Measurements from ENCODE around the gene PIEZO1.

The PIEZO1 gene

DNA sequence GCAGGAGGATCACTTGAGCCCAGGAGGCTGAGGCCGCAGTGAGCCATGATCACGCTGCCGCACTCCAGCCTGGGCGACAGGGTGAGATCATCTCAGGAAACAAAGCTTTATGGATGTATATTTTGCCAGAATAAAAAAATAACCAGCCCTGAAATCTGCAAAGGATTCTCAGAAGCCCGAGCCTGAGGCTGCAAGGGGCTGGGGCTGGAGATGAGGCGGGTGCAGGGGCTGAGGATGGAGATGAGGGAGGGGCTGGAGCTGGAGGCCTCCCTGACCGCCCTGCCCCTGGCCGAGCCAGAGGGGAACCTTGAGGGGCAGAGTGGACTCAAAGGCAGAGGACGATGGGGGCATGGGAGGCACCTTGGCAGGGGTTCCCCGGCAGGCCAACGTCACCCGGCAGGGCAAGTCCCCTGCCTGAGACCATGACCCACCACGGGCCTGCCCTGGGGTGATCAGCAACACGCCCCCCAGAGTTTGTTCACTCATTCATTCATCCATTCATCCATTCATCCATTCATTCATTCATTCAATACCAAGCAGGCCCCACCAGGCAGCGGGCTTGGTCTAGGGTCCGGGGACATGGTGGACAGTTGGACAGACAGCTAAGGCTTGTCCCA is 32.5 kb downstream of the PIEZO1 start:
- no peak for TF ChIP-seq CTCF (IDR thresholded peaks at IDR 0.05)
- Histone ChIP-seq H3K9me3 (no peaks in the 10 kb centered on the region), H3K27ac (no peak overlapping the region), H3K27me3 (no peaks in the 10 kb centered on the region), H3K36me3 (peaks cover 0 to 8% (median 4%) of the 10 kb centered on the region in 3 donors), H3K4me3 (no peak overlapping the region), H3K4me1 (peaks cover 0 to 7% (median 0%) of the 10 kb centered on the region in 4 donors)
- intact Hi-C loops (cut with DNase I; ENCODE audit: low total_unique reads): no loop called here
- no peak for DNase-seq

GRCh38 chr16:88750854-88751253 is 34.2 kb downstream of the PIEZO1 start:
- H3K4me1 ChIP-seq: peaks cover 0 to 20% (median 0%) of the 10 kb centered on the region in 4 donors
- no peak for DNase-seq
- no peaks in the 10 kb centered on the region for H3K27me3 ChIP-seq
- no peak overlapping the region for H3K4me3 ChIP-seq
- H3K27ac ChIP-seq: no peak overlapping the region
- H3K9me3 ChIP-seq: no peaks in the 10 kb centered on the region
- intact Hi-C loops (cut with DNase I; ENCODE audit: low total_unique reads): no loop called here
- TF ChIP-seq CTCF (IDR thresholded peaks at IDR 0.05): no peak
- H3K36me3 ChIP-seq: peaks cover 0 to 8% (median 4%) of the 10 kb centered on the region in 3 donors

GRCh38 chr16:88749358-88749757 is 35.7 kb downstream of the PIEZO1 start:
- TF ChIP-seq CTCF (IDR thresholded peaks at IDR 0.05): no peak
- intact Hi-C loops (cut with DNase I; ENCODE audit: low total_unique reads): no loop called here
- no peak for DNase-seq
- no peaks in the 10 kb centered on the region for H3K9me3 ChIP-seq
- peaks cover 0 to 8% (median 4%) of the 10 kb centered on the region in 3 donors for H3K36me3 ChIP-seq
- H3K4me1 ChIP-seq: peaks cover 0 to 31% (median 0%) of the 10 kb centered on the region in 4 donors
- no peak overlapping the region for H3K4me3 ChIP-seq
- no peaks in the 10 kb centered on the region for H3K27me3 ChIP-seq
- no peak overlapping the region for H3K27ac ChIP-seq

GRCh38 chr16:88748364-88748763 is 36.7 kb downstream of the PIEZO1 start:
- Histone ChIP-seq H3K27ac (no peak overlapping the region), H3K36me3 (peaks cover 0 to 8% (median 4%) of the 10 kb centered on the region in 3 donors), H3K4me1 (peaks cover 0 to 37% (median 4%) of the 10 kb centered on the region in 4 donors), H3K9me3 (no peaks in the 10 kb centered on the region), H3K27me3 (no peaks in the 10 kb centered on the region), H3K4me3 (no peak overlapping the region)
- no peak for TF ChIP-seq CTCF (IDR thresholded peaks at IDR 0.05)
- intact Hi-C loops (cut with DNase I; ENCODE audit: low total_unique reads): no loop called here
- no peak for DNase-seq

GRCh38 chr16:88747588-88748301 is 37.3 kb downstream of the PIEZO1 start:
- no peak for TF ChIP-seq CTCF (IDR thresholded peaks at IDR 0.05)
- Histone ChIP-seq H3K27me3 (no peaks in the 10 kb centered on the region), H3K9me3 (no peaks in the 10 kb centered on the region), H3K4me1 (peaks cover 0 to 38% (median 4%) of the 10 kb centered on the region in 4 donors), H3K4me3 (no peak overlapping the region), H3K27ac (no peak overlapping the region), H3K36me3 (peaks cover 0 to 11% (median 4%) of the 10 kb centered on the region in 3 donors)
- intact Hi-C loops (cut with DNase I; ENCODE audit: low total_unique reads): no loop called here
- DNase-seq: no peak

Measured in tibial artery (tissue), 4 donors.